K562 treated with DMSO at 1 percent for 4 hours (cell line): ENCODE results near the gene POU2F2. TPM values are rescaled to one million over a fixed set of nuclear protein-coding genes. Genes with fewer than 3 reads are reported as not detected.

Source experiments
- total RNA-seq: library from RNA; unstranded; fragments of 300-600 nt; gene quantifications from 2 replicates; pipeline ENCODE4 v1.2.3, GENCODE V29; 2022; ENCODE audit not compliant: insufficient read depth

POU2F2 gene
- total RNA-seq: 0.35 and 0.50 TPM in 2 replicates

DNA sequence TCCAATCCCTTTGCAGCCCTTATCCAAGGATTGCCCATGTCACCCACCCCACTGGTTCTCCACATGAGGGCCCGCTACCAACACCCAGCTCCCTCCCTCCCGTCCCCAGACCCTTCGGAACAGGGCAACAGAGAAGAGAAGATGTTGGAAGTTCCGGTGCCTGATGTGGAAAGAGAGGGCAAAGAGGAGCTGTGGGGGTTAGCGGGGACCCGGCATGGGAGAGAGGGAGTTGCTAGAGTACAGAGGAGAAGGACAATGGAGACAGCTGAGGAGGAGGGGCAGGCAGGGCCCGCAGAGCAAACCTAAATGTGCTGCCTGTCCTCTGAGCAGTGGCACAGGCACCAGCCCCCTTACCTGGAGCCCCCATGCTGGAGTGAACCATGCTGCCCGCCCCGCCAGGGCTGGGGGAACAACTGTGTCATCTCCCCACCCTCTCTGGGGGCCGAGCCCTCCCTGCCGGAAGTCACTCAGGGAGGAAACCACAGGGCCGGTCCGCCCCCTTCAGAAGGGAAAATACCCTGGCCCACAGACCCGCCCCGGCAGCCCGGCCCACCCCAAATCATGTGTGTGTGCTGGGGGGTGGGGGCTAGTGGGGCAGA is at the start of gene POU2F2:
TSS of gene POU2F2 (minus strand) at position 417 of the 599 bp plus-strand sequence. CDS start at position 382, 35 bp downstream.

DNA sequence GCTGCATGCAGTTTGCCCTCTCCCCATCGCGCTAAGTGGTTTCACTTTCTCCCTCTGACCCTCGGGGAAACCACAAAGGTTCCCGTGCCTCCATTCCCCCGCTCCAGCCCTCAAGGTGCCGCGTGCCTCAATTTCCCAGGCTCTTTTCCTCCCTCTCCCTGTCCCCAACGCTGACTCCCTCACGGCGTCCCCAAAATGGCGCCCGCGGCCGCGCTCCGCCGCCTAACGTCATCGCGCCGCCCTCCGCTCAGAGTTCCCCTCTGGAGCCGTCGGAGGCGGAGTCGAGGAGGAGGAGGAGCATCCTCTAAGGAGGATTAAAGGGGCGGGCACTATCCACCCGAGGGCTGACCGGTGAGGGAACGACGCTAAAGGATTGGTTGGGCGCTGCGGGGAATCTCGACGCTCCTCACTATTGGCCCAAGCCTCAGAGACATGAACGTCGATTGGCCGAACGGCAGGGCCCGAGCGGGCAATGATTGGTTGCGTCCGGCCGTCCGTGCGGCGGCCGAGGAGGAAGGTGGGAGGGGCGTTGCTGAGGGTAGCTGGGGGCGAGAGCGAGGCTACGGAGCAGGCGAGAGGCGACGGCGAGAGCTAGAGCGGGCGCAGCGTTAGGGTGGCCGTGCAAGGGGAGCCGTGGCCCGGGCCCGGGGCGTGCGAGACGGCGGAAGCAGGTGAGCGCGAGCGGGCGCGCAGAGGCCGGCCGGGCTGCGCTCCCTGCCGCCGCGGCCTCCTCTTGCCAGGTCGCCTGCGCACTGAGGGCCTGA is 56.4 kb downstream of the POU2F2 start, which contains the start of gene ZNF574:
TSS of gene ZNF574 (plus strand) at position 551 of the 764 bp plus-strand sequence. CDS start 2,441 bp downstream, outside the sequence.

DNA sequence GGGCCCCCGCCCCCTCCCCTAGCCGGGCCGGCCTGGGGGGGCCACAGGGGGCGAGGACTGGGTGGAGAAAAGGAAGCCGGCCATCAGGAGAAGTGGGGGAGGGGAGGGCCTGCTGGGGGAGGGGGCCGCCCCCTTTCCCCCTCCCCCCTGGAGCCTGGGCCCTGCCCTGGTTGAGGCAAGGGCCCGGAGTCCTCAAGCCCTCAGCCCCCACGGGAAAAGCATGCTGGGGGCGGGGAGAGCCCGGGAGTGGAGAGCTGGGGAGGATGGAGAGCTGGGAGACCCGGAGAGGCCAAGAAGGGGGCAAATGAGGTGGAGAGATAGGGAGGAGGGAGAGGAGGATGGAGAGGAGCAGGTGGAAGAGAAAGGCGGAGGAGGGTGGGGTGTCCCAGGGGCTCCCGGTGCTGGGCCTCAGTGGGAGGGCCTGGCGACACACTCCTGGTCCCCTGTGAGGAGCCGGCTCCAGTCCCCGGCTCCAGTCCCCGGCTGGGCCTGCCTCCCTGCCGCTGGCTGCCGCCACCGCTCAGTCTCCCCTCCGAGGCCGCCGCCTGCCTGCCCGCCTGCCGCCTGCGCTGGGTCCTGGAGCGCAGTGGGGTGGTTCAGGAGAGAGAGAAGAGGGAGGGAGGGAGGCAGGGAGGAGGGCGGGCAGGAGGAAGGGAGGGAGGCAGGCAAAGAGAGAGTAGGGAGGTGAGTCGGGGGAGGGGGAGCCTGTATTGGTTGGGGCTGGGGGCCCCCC is 62.5 kb downstream of the POU2F2 start, which contains the start of gene GRIK5:
TSS of gene GRIK5 (minus strand) at position 588 of the 733 bp plus-strand sequence. CDS start 4,436 bp downstream, outside the sequence.

Other genes with a start within 250 kb of the POU2F2 start
- 86.5 and 102 TPM in 2 replicates for gene ARHGEF1, start 249.3 kb downstream of the POU2F2 start, total RNA-seq
- gene ERFL, start 204.0 kb downstream of the POU2F2 start, total RNA-seq: 0.83 and 0.90 TPM in 2 replicates
- gene RABAC1, start 173.1 kb downstream of the POU2F2 start, total RNA-seq: 165 and 170 TPM in 2 replicates
- gene ATP1A3, start 138.2 kb downstream of the POU2F2 start, total RNA-seq: 0.46 and 1.0 TPM in 2 replicates
- gene GRIK5, start 62.2 kb downstream of the POU2F2 start, total RNA-seq: 5.3 and 5.7 TPM in 2 replicates
- 21.3 and 29.6 TPM in 2 replicates for gene ZNF574, start 56.3 kb downstream of the POU2F2 start, total RNA-seq
- 49.6 and 66.4 TPM in 2 replicates for gene DEDD2, start 85.2 kb upstream of the POU2F2 start, total RNA-seq
- gene ZNF526, start 87.9 kb upstream of the POU2F2 start, total RNA-seq: 6.2 and 6.9 TPM in 2 replicates
- 75.3 and 83.6 TPM in 2 replicates for gene GSK3A, start 110.2 kb upstream of the POU2F2 start, total RNA-seq
- gene ERF, start 122.7 kb upstream of the POU2F2 start, total RNA-seq: 35.7 and 71.0 TPM in 2 replicates
- 43.1 and 55.1 TPM in 2 replicates for gene CIC, start 136.8 kb upstream of the POU2F2 start, total RNA-seq
- 1.4 TPM in 1 of 2 replicates, not detected in the other for gene PRR19, start 169.7 kb upstream of the POU2F2 start, total RNA-seq
- gene PAFAH1B3, start 170.2 kb upstream of the POU2F2 start, total RNA-seq: 99.3 and 130 TPM in 2 replicates
- gene TMEM145, start 180.9 kb upstream of the POU2F2 start, total RNA-seq: 0.79 TPM in 1 of 2 replicates, not detected in the other
- 13.9 and 17.3 TPM in 2 replicates for gene MEGF8, start 193.2 kb upstream of the POU2F2 start, total RNA-seq